Right renal pelvis (tissue), 4 donors: ENCODE measurements around the gene MGAT3. TPM values are rescaled to one million over a fixed set of nuclear protein-coding genes. Genes with fewer than 3 reads are reported as not detected.

Source experiments
- DNase-seq, 4 donors: peaks; one replicate each; pipeline ENCODE4 v3.0.0-alpha.2; 2013; ENCODE audit warnings: low read depth in 4 of 4, low spot score in 3 of 4, missing footprints in 1 of 4
- polyA plus RNA-seq, 4 donors: library from polyadenylated mRNA; unstranded; fragments of 120-200 nt; gene quantifications; one replicate each; pipeline ENCODE4 v1.2.1, GENCODE V29; 2013; ENCODE audit not compliant: insufficient read length in 4 of 4

The MGAT3 gene
- polyA plus RNA-seq, 4 donors, result 20.8 to 27.4 (median 26.1) TPM

GRCh38 chr22:39524753-39525657, 68.2 kb downstream of the MGAT3 start:
- no peak for DNase-seq

DNA sequence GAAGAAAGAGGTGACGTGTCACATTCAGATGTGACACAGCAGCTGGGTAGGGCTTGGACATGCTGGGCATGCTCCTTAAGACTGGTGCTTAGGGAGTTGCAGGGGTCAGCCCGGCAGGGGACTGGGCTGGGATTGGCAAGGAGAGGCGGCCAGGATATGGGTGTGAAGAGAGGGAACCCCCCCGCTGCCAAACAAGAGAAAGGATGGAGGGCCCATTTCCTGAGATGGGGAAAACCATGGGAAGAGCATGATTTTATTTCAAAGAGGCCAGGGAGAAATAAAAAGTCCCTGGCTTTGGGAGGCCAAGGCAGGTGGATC, 68.8 kb downstream of the MGAT3 start:
- DNase-seq, result no peak

GRCh38 chr22:39526736-39527171, 69.9 kb downstream of the MGAT3 start:
- DNase-seq, result no peak

GRCh38 chr22:39527481-39527961, 70.7 kb downstream of the MGAT3 start:
- DNase-seq, result no peak

DNA sequence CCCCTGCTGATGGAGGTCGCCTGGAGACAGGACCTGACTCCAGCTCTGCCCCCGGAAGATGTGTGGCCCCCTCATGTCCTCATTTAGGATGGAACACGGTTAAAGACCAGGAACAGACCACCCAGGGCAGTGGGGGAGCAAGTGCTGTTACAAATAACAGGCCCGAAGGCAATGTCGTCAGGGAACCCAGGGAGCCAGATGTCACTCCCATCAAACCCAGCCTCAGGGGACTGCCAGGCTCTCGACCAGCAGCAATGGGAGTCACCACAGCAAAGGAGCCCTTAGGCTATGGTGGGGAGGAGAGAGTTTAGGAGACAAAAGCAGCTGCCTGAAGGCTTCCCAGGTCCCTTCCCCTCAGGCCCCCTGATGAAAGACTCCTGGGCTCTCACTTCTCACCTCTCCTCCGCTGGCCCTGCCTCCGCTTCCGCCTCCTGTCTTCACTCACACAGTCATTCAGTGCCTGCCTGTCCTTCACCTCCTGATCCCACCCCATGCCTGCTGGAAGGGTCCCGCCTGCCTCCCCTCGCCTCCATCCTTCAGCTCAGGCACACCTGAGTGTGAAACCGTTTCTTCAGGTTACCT, 71.4 kb downstream of the MGAT3 start:
- DNase-seq, result no peak

DNA sequence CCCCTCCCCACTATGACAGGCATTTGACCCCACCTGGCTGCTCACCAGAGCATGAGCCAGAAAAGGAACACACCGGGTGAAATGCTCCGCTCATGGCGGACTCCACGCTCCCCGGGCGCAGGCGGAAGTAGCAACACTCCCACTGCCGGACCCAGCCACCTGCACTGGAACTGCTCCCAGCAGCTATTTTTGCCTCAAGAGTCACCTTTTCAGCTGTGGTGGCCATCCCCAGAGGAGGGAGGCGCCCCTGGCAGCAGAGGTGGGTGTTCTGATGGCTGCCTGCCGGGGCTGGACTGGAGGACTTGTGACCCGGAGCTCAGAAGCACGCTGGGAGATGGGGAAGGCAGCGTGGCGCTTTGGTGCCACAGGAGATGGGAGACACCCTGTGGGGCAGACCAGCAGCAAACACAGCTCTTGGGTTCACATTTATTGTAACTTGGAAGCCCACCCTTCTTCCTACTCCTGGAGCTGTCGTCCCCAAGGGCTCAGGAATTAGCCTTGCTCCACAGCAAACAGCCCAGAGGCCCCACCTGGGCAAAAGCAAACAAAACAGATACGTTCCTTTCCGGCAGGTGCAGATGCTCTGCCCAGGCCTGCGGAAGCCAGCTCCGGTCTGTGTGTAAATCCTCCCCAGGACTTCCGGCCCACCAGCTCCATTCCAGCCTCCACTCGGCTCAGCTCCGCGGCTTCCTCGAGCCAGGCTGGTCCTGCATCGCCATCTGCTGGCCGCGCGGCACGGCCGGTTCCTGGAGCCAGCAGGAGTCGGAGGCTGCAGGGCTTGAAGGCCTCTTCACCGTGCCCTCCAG, 72.1 kb downstream of the MGAT3 start:
- peak; percentile 79 to 87 (median 81) for DNase-seq

DNA sequence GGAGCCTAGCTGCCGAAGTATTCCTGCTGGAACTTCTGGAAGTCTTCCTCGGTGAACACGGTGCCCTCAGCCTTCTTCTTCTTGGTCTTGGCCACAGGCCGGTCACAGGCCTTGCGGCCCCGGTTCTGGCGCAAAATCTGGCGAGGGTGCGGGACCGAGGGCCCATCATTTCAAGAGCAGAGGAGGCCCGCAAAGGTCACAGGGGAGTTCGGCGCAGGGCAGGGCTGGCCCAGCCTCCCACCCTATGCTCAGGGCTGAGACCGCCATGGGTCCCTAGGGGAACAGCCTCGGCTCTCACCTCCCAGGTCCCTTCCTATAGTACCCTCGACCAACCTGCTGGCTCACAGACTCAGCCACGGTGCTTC, 72.7 kb downstream of the MGAT3 start:
- no peak for DNase-seq

DNA sequence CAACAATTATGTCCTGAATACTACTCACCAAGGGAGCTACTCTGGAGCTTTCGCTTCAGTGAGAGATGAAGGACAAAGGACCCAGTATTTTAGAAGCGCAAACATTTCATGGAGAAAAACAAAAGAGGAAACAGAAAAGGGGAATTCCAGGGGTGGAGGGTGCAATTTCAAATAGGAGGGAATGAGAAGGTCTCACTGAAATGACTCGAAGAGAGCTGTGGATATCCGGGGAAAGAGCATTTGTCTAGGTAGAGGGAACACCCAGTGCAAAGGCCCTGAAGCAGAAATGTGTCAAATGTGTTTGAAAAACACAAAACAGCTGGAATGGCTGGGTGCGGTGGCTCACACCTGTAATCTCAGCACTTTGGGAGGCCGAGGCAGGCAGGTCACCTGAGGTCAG, 73.3 kb downstream of the MGAT3 start:
- no peak for DNase-seq

GRCh38 chr22:39530692-39531331, 74.0 kb downstream of the MGAT3 start:
- DNase-seq, result no peak

DNA sequence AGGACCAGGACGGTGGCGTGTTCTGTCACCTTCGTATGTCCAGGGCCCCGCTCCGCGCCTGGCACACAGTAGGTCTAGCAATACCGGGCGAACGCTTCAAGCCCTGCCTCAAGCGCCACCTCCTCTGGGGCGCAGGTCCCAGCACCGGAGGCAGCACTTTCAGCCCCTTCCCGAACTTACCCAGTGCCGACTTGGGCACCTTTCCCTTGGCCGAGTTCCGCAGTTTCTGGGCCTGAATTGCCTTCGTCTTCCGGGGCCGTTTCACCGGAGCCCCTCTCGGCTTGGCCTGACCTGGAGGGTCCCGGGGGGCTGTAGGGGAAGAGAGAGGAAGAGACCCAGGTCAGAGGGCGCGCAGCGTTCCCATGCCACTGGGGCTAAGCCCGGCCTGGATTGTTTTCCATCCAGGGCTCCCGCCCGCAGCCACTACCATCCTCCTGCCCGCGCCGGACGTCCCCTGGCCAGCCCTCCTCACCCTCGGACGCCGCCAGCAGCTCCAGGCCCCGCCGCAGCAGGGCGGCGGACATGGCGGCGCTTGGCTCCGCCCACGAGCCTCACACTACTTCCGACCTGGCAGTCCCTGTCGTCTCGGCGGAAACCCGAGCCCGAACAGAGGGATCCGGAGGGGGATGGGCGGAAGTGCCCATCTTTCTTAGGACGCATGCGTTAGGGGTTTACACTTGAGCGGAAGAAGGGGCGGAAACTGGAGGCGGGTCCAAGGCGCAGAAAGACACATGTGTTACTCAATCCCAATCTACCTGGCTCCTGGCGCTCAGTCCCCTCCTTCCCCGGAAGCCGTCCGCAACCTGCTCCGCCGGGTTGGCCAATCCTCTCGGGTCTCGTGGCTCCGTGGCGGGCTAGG, 75.6 kb downstream of the MGAT3 start, which contains the start of gene RPS19BP1:
TSS of gene RPS19BP1 (minus strand) at position 534 of the 859 bp plus-strand sequence. CDS start at position 524, 10 bp downstream.
- peak; percentile 99 to 100 (median 100) for DNase-seq

DNA sequence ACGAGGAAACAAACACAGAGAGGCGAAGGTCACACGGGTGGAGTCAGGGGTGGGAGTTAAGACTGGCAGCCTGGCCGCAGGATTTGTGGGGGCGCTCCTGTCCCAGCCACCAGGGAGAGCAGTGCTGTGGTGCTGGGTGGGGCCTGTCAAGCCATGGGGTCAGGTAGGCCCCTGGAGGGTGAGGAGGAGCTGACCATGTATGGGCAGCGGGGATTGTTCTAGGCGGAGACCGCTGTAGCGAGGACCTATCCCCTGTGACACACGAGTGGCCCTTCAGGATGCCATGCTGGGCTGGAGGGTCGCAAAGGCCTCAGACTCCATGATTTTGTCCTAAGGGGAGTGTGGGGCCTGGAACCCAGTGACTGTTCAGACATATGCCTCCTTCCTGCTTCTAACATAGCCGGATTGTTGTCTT, 77.3 kb downstream of the MGAT3 start:
- DNase-seq, result no peak

GRCh38 chr22:39534591-39535356, 78.0 kb downstream of the MGAT3 start:
- DNase-seq, result peak; percentile 71 to 83 (median 74)

GRCh38 chr22:39535357-39535725, 78.5 kb downstream of the MGAT3 start:
- no peak for DNase-seq

DNA sequence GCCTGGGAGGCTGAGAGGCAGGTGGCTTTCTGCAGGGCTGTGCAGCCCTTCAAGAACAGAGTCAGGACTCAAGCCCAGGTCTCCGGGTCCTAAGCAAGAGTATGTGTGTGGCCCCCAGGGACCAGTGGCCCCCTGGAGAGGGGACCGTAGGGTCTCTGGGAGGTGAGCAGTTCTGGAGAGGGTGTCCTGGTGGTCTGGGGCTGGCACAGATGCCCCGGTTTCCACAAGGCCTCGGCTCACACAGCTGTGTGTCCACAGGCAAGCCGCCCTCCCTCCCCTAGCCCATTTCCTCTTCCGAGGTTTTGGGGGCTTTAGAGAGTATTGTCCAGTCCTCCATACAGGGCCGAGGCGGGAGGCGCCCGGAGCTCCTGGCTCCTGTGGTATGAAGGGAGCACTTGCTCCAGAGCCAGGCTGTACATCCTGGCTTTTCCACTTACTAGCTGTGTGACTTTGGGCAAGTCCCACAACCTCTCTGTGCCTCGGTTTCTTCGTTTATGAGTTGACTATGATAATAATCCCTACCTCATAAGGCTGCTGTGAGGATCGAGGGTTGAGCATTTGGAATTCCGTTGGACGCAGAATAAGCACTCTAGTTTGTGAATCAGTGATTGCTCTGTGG, 79.1 kb downstream of the MGAT3 start:
- DNase-seq, result no peak

- no peak for DNase-seq
Observed at GRCh38 chr22:39536711-39537110, 79.9 kb downstream of the MGAT3 start.

GRCh38 chr22:39537975-39538374, 81.2 kb downstream of the MGAT3 start:
- DNase-seq, result no peak
